Left lobe of liver (tissue), 2 donors: ENCODE results near the gene SATB2. TPM values are rescaled to one million over a fixed set of nuclear protein-coding genes. Genes with fewer than 3 reads are reported as not detected.
A peak's percentile ranks its signal among the peaks of the same experiment; 100 is the strongest.

Source experiments
- ATAC-seq: fragments of 200-7000 bp; cut with Tn5 transposase; one replicate; pipeline ENCODE4 v1.9.1; 2020; ENCODE audit warnings: mild to moderate bottlenecking, moderate library complexity
- DNase-seq: peaks from one replicate; pipeline ENCODE4 v3.0.0-alpha.2; 2020; ENCODE audit warnings: low spot score
- total RNA-seq: library from RNA; stranded (reverse); gene quantifications from one replicate; pipeline ENCODE4 v1.2.1, GENCODE V29; 2021
- donor health status: DM: no; HTN: no; CAD: no; lungs with moderate emphysema.
- donor health status: DM: no; HTN: yes; CAD: no.

SATB2 gene
- total RNA-seq, 1 donor from 2014 or later = 5.8 TPM

DNA sequence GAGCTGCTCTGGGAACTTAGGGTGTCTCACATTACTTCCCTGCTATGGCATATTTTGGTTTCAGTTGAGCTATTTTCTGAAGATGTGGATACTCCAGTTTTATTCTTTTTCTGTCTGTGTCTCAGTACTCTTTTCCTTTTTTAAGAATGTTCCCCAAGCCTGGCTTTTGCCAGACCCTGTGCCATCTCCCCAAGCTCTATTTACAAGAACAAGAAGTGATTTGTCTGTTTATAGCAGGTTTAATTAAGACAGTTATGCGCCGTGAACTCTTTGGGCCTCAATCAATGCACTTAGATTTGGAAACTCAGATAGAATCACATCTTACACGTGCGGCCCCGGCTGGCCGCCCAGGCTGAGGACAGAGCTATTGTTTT lies 8.9 kb upstream of the SATB2 start:
- DNase-seq (no peak), ATAC-seq (no peak)

GRCh38 chr2:199465988-199466691 lies 8.4 kb upstream of the SATB2 start:
- DNase-seq (no peak), ATAC-seq (no peak)

GRCh38 chr2:199465390-199465789 lies 7.7 kb upstream of the SATB2 start:
- ATAC-seq (no peak), DNase-seq (no peak)

GRCh38 chr2:199464606-199465352 lies 7.0 kb upstream of the SATB2 start:
- no peak for DNase-seq
- no peak for ATAC-seq

GRCh38 chr2:199463708-199464605 lies 6.2 kb upstream of the SATB2 start:
- DNase-seq (no peak), ATAC-seq (no peak)

- ATAC-seq (peak; percentile 71), DNase-seq (peak; percentile 80)
Observed at GRCh38 chr2:199462956-199463692, 5.4 kb upstream of the SATB2 start.

GRCh38 chr2:199462347-199462955 lies 4.7 kb upstream of the SATB2 start:
- DNase-seq = no peak
- ATAC-seq = no peak

- no peak for ATAC-seq
- DNase-seq = no peak
Observed at GRCh38 chr2:199461711-199462346, 4.1 kb upstream of the SATB2 start.

DNA sequence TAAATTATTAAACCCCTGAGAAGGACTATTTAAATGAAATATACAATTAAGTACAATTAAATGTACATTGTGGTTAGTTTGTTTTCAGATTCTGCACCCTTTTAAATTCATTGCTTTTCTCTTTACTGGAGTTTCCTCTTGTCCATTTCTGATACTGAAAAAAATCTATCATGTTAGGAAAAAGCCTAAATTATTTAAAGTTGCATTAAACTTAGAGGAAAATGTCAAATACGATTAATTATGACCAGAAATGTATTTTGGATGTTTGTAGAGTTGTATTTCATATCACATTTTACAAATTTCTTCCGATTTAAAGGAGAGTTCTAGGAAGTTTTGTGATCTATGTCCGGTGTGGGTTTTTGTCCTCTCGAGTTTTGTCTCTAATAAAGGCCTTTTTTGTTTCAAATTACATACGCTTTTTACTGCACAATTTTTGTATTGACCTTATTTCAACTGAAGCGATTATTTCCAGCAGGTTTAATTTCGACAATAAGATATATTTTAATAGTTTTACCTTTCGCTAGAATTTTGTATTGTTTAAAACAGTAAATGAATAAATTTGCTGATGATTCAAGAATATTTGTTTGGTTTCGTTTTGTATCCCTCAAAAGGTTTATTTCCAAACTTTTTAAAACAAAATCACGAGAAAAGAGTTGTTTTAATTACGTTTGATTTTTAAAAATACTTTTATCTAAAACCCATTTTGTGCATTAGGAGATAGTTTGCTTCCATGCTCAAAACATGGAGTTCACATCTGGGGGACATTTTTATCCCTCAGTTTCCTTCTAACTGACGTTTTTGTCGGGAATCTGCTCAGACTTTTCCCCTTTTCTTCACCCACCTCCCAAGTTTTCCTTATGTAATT lies 3.3 kb upstream of the SATB2 start:
- ATAC-seq = no peak
- DNase-seq = no peak

DNA sequence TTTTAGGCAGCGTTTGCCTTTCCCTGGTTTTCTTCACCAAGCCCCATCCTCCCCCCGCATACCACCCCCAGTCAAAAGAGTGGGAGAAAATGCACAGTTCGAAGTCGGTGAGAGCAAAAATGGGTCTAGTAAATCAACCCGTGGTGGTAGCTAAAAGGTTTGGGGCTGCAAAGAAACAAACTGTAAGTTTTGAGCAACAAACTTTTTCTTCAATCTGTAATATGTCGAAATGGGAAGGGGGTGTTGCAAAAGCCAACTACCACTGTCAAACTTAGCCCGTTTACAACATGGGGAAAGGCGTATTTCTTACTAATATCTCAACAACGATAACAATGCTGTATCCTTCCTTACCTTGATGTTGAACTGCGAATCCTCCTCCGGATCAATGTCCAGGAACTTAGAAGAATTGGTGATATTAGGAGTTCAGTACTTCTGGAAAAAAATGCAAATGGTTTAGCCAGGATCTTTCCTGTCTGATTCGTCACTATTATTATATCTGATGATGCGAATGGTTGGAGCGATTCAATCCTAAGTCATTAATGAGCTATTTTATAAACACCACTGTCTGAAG lies 2.4 kb upstream of the SATB2 start:
- DNase-seq (no peak), ATAC-seq (no peak)

DNA sequence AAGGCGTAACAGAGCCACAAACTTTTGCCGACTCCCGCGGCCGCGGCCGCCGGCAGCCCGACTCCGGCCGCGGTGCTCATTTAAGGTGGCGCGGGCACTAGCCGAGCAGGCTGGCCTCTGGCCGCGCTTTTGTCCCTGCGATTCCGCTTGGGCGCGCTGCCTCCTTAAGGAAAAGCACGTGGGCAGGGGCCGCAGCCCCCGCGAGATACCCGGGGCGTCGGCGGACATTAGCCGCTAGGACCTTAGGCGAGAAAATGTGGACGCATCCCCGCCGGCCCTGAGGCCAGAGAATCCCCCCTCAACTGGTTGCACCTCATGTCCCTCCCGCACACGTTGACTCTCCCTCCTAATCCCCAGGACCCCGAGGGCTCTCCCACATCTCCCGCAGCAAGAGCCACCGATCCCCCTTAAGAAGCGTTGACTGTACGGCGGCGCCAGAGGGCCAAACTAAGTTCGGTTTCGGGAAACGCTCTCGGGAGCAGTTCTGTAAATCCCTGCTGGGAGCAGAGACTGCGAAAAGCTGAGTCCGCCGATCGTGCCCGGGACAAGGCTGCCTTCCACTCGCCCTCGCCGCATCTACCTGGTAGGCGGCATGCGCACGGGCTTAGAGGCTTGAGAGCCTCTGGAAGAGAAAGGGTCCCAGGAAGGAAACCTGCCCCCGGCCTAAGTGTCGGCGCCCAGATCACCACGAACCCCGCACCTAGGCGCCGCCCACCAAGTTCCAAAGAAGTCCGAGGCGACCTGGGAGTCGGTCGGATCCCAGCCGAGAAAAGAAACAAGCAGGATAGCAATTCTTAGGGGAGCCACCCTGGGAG lies 1.8 kb upstream of the SATB2 start:
- DNase-seq (peak; percentile 94), ATAC-seq (peak; percentile 71)

DNA sequence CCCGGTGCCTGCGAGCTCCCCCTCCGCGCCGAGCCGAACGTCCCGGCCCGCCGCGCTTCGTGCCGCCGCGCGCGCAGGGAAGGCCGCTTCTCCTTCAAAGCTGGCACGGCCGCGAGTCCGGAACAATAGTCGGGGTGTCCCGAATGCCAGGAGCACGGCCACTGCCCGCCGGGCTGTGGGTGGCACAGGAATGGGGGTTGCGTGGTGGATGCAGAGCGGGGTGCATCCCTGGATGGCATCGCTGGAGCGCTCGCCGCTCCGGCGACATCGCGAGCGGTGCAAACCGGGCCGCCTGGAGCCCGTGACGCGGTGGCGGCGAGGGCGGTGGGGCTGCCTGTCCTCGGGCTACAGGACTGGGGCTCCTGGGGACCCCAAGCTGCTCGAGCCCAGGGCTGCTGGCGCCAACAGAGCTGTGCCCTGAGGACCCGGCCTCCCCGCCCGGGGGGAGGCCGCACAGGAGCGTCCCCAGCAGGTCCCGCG lies 1.1 kb upstream of the SATB2 start:
- DNase-seq = no peak

GRCh38 chr2:199458009-199458805 lies 468 bp upstream of the SATB2 start:
- no peak for DNase-seq
- ATAC-seq = peak; percentile 10

More for the DNA sequence above, 1.1 kb upstream of the SATB2 start:
- peak; percentile 43 for ATAC-seq

DNA sequence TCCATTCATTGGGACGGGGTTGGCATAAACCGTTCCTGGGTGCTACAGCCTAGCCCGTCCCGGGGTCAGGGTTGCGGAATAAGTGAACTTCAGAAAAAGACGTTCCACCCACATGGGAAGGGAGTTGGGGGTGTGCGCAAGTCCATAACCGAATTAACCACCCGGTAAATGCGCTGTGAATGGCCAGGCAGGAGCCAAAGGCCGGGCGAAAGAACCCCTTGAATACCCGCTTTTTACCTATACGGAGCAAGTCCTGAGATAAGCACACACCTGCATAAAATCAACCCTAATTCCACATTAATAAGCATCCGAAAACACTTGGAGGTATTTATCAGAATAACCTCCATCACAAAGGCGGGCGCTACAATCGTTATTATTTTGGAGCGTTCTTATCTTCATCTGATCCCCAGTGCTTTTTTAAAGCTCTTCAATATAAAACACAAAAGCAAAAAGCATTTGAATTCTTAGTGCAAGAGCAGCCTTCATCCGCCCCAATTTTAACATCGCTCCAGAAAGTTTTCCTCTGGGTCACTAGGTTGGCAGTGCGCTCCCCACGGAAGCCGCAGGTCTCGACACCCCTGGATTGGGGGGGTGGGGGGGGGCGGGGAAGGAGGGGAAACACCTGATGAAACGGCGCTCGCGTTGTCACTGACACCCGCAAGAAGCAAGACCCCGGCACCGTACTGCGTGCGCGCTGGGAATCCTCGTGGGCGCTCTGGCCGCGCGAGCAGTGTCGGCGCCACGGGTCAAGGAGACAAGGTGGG lies 1.2 kb downstream of the SATB2 start:
- ATAC-seq (no peak), DNase-seq (no peak)

DNA sequence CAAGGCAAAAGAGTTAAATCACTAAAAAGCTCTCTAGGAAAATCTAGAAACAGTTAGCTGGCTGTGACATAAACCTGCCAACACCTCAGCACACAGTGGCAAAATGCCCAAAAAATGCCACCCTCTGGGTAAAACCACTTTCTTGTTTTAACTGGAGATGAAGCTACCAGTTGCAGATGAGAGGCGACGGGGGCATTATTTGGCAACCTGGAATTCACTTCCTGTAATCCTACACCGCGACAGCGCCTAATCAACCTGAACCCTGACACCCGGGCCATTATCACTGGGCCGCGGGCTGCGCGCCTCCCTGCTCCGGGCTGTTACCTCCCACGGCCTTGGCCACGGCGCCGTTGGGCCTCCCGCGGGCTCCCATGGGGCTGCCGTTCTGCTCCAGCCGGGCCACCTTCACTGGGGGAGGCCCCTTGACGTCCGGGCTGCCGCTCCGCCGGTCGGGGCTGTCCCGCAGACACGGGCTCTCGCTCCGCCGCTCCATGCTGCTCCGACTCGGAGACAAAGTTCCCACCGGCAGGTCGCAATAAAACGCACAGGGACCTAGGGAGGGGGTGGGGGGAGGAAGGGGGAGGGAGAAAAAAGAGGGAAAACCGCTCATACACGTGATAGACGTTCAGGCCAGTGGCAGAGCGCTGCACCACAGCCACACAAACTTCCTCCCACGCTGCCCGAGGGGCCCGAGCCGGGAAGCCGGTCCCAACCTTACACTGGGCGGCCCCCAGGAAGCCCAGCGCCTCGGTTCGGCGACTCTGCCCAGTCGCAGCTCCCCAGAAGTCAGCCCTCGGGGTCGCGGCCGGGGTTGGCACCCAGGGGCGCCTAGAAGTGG lies 2.0 kb downstream of the SATB2 start:
- ATAC-seq = peak; percentile 74
- peak; percentile 89 for DNase-seq
